GM19463 (cell line): Measurements from ENCODE around the gene BST1.

ENCODE experiments used
- ATAC-seq: cut with Tn5 transposase; IDR thresholded peaks from one replicate; pipeline ENCODE4 v1.9.1; 2021; ENCODE audit warnings: mild to moderate bottlenecking, moderate library complexity; ENCODE audit not compliant: unreplicated experiment

The BST1 gene, protein sequence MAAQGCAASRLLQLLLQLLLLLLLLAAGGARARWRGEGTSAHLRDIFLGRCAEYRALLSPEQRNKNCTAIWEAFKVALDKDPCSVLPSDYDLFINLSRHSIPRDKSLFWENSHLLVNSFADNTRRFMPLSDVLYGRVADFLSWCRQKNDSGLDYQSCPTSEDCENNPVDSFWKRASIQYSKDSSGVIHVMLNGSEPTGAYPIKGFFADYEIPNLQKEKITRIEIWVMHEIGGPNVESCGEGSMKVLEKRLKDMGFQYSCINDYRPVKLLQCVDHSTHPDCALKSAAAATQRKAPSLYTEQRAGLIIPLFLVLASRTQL

DNA sequence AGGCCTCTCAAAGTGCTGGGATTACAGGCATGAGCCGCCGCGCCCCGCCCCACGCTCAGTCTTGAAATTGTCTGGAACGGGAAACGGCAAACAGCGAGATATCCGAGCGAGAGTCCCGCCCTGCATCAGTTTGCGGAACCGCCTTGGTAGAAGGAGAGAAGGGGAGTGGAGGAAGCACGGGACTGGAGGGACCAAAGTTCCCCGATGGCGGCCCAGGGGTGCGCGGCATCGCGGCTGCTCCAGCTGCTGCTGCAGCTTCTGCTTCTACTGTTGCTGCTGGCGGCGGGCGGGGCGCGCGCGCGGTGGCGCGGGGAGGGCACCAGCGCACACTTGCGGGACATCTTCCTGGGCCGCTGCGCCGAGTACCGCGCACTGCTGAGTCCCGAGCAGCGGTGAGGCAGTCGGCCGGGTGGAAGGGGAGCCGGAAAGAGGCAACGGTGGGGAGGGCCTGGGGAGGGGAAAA, at the start of gene BST1:
TSS of gene BST1 (plus strand) at position 125 of the 463 bp plus-strand sequence. CDS start at position 205, 80 bp downstream.
- peak; percentile 72 for ATAC-seq

DNA sequence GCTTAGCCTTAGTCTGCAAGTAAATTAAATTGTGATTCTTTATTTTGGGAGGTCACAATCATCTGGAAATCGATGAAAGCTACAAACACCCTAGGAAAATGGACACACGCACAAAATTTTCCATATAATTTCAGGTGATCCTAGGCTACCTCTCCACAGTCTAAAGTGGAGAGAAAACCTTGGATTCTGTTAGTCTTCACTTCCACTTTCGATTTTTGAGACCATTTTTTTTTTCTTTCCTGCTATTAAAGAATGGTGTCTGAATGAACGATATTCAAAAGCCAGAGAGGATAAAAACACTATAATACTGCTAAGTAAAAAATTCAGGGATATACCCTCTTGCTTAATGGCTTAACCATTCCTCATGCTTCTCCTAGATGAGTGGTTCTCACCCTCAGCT, 49.4 kb upstream of the BST1 start:
- ATAC-seq = no peak

DNA sequence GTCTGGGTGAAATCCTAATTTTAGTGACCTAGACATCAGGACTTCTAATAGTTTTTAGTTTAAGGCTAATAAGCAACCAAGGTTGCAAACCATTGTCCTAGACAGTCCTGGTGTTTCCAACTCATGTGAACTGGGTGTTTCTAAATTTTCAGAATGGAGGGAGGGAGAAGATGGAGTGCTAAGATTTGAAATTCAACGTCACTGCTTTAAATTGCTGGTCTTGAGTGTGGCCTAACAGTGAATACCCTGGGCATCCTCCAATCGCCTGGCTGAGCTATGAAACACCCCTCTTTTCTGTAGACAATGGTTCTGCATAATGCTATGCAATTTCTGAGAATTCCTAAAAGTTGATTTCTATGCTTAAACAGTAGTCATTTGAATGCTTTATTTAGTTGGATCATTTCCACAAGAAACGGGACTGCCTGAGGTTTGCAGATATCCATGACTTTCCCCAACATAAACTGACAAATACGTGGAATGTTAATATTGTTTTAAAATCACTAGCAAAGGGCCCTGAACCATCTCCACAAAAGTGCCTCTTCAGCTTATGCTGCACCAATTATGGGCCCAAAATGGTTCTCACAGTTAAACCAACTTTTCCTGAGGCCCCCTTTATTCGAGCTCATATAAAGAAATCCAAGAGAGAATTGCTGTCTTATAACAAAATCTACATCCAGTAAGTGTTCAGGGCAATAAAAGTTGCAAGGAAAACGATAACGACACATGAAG, 48.8 kb upstream of the BST1 start:
- peak; percentile 12 for ATAC-seq

DNA sequence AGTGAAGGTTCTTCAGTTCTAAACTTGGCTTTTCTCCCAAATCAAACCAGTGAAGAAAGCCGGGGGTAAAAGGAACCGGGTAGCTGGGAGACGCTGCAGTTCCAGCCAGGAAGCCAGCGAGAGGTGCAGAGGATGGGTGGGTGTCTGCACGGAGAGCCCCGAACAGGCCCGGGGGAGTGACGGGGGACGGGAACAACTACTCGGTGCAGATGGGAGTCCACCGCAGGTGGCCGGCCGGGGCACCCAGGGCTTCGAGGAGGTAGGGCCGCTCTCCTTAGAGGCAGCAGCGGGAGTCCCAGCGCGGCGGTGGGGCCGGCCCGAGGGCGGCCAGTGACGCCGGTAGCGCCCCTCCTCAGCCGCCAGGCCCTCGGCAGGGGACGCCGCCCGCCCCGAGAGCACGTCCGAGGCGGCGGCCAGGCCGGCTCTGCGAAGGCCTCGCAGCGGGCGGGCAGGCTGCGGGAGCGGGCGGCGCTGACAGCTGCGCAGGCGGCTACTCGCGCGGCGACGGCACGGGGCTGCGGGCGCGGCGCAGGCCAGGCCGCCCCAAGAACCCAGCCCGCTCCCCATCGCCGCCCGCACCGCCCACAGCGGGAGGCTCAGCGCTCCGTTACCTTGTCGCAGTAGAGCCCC, 48.2 kb upstream of the BST1 start:
- ATAC-seq = peak; percentile 41

DNA sequence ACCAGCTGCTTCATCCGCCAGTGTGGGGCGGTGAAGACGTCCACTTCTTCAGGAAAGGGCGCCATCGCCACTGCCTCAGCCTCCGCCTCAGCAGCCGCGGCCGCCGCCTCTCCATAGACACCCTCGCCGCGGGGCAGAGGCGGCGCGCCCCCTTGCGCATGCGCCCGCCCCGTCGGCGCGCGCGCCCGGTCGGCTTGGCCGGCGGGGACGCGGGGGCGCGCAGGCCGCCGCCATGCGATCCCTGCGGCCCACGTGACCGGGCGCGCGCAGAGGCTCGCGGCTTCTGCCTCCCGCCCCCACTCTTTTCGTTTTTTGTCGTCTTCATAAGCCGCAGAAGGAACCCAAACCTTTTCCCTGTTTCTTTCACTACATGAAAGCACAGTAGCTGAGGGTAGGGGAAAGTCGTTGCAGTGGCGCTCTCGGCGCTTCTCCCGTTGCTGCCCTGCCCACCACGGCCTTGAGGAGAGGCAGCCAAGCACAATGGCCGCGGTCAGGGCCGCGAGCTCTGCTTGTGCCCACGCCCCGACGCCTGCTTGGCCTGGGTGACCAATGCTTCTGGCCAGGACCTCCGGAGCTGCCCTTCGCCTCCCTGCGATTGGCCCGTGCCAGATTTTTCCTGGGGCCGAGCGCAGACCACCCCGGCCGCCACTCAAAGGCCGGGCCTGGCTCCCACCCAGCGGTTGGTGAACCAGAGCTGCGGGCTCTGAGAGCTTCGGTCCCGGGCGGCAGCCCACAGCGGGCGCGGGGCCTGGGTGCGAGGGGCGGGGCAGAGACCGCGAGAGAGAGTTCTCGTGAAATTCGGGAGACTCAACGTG, 47.4 kb upstream of the BST1 start, which contains the start of gene FBXL5:
TSS of gene FBXL5 (minus strand) at position 135 of the 815 bp plus-strand sequence. CDS start at position 65, 70 bp downstream.
- ATAC-seq = peak; percentile 66

DNA sequence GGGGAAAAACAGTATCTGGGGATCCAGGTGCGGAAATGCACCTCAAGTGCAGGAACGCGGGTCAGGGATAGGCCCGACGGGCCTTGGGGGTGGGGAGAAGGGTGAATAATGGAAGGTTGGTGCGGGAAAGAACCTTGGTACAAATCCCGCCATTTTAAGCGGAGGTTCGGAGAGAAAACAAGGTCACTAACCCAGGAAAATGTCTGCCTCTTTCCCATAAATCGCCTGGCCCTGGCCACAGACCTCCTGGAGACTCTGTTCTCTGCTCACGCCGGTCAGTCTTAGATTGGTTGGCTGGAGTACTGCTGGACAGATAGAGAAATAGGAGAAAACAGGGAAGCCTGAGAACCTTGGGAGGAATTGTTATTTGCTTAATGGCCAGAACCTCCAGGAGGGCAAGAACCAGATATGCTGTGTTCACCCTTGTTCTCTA, 46.8 kb upstream of the BST1 start:
- no peak for ATAC-seq

DNA sequence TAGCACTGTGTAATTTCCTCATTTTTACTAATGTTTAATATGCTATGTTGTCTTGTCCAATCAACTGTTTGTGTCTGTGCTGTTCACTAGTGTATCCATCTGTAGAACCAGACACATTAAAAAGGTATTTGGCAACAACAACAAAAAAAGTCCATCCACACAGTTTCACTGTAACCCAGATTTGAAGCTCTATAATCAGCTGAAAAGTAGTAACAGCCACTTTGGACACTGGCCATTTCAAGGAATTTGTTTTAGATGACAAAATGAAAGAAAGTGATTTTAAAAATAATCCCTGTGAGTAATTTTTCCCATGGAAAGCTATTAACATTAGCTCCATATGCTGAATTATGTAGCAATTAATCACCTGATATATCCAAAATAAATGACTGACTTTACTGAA, 45.5 kb upstream of the BST1 start:
- no peak for ATAC-seq

DNA sequence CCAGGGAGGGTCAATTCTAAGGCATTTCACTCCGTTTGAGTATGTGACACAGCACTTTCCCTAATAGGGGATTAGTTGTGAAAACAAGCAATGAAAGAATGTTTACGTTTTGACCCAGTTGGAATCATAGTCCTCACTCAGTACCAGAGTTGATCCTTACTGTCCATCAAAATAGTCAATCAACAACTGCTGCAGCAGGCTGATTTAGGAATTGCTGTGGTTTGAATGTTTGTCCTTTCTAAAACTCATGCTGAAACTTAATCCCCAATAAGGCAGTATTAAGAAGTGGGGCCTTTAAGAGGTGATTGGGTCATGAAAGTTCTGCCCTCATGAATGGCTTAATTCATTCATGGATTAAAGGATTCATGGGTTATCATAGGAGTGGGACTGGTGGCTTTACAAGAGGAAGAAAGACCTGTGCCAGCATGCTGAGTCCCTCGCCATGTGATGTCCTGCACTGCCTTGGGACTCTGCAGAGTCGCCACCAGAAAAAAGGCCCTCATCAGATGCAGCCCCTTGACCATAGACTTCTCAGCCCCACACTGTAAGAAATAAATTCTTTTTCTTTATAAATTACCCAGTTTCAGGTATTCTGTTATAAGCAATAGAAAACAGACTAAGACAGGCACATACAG, 44.6 kb upstream of the BST1 start:
- ATAC-seq = no peak

DNA sequence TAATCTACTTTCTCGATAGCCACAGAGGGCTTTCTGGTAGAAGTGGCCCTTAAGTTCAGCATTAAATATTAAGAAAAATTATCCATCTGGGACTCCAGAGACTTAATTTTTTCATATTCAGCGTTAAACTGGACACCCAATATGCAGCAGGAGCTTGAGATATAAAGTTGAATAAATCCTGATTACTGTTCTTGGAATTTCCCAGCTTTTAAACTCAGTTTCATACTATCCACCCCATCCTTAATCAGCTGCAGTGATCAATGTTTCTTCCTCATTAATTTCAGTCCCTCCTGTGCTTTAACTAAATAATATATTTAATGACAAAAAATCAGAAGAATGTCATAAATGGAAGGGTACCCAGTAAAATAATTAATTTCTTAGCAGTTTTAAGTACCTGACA, 44.1 kb upstream of the BST1 start:
- no peak for ATAC-seq

DNA sequence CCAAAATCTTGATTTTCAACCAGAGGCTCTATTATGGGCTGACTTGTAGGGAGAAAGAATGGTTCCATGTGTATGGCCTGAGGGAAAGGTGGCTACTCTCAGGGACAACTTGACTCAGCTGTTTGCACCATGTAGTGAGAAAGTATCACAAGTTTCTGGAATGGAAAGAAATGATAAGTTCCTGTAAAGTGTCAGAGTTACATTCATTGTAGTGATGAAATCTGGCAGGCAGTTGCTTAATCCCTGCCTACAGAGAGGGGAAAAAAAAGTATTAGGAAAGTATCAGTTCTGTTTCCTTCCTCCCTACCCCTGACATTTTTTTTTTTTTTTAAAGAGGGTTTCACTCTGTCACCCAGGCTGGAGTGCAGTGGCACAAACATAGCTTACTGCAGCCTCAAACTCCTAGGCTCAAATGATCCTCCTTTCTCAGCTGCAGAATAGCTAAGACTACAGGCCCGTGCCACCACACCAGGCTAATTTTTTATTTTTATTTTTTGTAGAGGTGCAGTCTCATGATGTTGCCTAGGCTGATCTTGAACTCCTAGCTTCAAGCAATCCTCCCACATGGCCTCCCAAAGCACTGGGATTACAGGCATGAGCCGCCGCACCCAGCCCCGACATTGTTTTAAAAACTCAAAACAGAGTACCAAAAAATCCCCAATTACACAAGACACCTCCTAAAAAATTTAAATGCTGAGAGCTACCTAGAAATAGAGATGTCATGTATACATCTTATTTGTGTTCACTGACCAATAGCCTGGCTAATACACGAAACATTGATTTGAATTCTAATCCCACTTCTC, 42.9 kb upstream of the BST1 start:
- ATAC-seq = no peak

DNA sequence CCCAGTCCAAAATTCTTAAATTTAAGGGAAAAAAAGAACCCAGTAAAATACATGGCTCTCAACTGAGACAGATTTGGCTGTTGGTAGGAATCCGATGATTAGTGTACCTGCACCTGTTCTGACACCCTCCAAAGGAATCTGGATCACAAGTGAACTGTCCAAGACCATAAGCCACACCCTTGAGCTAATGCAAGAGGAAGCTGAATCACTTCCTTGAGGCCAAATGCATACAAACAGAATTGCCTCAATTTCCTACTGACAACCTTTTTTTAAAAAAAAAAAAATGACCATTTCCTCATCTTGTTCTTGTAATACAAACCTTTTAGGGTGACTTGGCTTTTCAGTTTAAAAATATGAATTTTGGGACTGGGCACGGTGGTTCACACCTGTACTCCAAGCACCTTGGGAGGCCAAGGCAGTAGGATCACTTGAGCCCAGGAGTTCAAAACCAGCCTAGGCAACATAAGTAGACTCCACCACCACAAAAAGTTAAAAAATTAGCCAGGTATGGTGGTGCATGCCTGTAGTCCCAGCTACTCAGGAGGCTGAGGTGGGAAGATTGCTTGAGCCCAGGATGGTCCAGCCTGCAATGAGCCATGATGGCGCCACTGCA, 37.0 kb upstream of the BST1 start:
- no peak for ATAC-seq

DNA sequence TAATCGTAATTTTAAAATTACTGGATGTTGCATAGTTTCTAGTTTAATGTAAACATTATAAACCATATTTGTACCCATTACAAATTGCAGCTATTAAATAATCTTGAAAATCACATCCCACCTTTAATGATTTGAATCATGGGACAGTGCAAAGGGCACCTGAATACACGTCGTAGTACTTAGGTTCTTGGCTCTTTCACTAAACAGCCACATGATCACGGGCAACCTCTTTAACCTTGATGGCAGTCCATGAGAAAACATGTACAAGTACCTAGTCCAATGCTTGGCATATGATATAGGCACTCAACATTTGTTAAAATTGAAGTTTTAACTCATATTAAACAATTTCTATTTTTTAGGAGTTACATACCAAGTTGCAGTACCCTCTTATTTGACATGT, 35.9 kb upstream of the BST1 start:
- no peak for ATAC-seq

DNA sequence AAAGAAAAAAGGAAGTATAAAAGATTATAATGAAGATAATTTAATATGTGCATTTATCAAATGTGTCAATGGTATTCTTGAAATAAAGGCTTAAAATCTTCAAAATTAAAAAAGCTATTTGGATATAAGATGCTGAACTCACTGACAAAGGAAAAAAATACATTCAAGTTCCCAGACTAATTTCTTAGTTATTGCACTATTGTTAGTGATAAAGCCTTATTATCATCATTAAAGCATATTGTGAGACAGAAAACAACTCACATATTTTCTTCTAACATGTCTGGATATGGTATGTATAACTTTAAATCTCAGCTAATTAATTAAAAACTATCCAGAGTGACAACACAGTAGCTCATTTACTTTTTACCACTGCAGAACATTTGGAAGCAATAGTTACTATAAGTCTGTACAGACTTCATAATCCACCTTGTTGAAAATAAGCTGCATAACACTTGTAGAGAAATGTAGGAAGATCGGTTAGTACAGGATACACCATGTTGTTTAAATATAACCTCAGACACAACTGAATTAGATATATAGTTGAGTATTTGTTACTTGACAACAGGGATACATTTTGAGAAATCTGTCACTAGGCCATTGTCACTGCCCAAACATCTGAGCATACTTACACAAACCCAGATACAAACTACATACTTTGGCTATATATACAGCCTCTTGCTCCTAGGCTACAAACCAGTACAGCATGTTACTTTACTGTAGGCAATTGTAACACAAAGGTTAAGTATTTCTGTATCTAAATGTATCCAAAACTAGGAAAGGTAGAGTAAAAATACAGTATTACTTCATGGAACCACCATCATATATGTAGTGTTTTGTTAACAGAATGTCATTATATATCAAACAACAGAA, 34.1 kb upstream of the BST1 start:
- no peak for ATAC-seq

DNA sequence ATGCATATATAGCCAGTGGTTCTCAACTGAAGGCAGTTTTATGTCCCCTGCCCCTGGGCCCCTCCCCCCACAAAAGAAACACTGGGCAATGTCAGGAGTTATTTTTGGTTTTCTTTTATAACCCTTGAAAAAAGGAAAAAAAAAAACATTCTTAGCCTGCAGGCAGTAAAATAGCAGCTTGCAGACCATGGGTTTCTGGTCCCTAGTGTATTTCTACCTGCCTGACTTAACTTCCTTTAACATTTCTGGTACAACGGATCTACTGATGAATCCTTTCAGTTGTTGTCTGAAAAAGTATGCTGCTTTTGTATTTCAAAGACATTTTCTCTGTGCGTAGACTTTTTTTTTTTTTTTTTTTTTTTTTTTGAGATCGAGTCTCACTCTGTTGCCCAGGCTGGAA, 32.3 kb upstream of the BST1 start:
- ATAC-seq = no peak

DNA sequence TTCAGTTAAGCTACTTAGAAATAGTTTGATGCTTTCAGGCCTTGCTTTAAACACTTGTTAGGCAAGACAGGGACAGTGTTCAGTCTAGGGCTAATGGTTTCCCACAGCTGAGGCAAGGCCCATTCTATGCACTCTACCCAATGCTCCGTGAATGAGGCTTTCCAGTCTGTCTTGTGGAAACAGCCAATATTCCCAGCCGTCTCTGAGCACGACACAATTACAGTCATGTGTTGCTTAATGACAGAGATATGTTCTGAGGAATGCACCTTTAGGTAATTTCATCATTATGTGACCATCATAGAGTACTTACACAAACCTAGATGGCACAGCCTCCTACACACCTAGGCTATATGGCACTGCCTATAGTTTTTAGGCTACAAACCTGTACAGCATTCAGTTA, 30.8 kb upstream of the BST1 start:
- no peak for ATAC-seq

DNA sequence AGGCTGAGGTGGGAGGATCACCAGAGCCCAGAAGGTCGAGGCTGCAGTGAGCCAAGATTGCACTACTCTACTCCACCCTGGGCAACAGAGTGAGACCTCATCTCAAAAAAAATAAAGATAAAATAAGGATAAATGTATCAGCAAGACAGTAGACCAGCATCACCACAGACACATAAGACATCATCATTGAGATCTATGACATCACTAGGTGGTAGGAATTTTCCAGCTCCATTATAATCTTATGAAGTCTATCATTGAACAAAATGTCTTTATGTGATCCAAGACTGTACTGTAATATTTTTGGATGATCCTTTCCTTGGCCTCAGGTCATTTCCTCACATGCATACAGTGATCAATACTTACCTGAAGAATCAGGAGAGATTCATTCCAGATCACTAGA, 29.5 kb upstream of the BST1 start:
- ATAC-seq = no peak

DNA sequence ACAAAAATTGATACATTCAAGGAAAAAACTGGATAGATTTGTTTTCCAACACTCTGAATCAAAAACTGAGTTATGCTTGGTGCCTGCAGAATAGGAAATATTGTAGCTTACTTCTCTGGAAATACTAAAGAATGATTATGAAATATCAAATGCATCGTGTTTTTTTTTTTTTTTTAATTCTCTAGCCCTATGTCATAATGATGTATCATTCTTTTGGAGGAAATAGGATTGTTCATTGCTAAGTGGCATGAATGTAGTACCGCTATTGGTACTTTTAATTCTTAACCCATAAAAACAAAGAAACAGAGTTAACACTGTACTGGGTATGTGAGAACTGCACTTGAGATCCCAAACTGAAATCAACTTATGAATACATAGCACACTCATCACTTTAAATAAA, 28.8 kb upstream of the BST1 start:
- ATAC-seq = no peak

DNA sequence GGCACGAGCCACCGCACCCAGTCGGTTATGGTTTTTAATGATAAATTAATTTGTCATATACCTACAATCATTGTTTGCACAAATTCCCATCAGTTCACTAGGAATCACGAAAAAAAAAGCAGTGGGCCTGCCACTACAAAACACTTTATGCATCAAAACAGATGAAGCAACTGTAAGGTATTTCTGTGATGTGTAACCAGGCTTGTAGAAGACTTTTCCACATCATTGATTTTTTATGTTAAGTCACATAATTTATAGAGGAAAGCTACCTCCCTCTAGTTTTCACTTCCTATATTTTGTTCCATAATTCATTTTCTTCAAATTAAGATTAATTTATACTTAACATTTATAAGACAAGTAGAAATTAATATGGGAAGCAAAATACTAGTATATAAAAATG, 27.9 kb upstream of the BST1 start:
- no peak for ATAC-seq
